Fibroblast of lung (primary cell): ENCODE data around the gene SMARCAL1. TPM values are rescaled to one million over a fixed set of nuclear protein-coding genes. Genes with fewer than 3 reads are reported as not detected.

Experiments used
- DNase-seq, 2 donors: peaks; one replicate each; pipeline versions ENCODE4 v3.0.0 to v3.0.0-alpha.2; 2010; ENCODE audit warnings: low read depth in 2 of 2
- H2AFZ ChIP-seq: 2 replicates; pipeline ENCODE4 v1.5.1; 2012; ENCODE audit warnings: low read length, control low read depth, inconsistent platforms
- H3K27ac ChIP-seq: 2 replicates; pipeline ENCODE4 v1.5.1; 2011; ENCODE audit warnings: low read length, control low read depth; ENCODE audit not compliant: insufficient read depth
- H3K27me3 ChIP-seq: 2 replicates; pipeline ENCODE4 v1.5.1; 2011; ENCODE audit warnings: mild to moderate bottlenecking, low read length; ENCODE audit not compliant: control insufficient read depth, insufficient read depth
- H3K36me3 ChIP-seq: 2 replicates; pipeline ENCODE4 v1.5.1; 2011; ENCODE audit warnings: low read length; ENCODE audit not compliant: control insufficient read depth, insufficient read depth
- H3K4me1 ChIP-seq: 2 replicates; pipeline ENCODE4 v1.5.1; 2011; ENCODE audit warnings: low read length; ENCODE audit not compliant: control insufficient read depth, insufficient read depth; ENCODE audit errors: extremely low read depth
- H3K4me2 ChIP-seq: 2 replicates; pipeline ENCODE4 v1.5.1; 2011; ENCODE audit warnings: low read length, control low read depth; ENCODE audit not compliant: insufficient read depth; ENCODE audit errors: extremely low read depth
- H3K4me3 ChIP-seq, 4 experiments: fragments of 200-600 bp in 1 of 4; sonication (generic) in 1 of 4; replicated peaks in 1 of 4; 2 replicates each; pipeline ENCODE4 v1.5.1; 2011 to 2016; ENCODE audit warnings: low read length in 4 of 4, low read depth in 3 of 4, mild to moderate bottlenecking in 3 of 4, control low read depth in 2 of 4, inconsistent platforms in 1 of 4, mixed read lengths in 1 of 4; ENCODE audit not compliant: insufficient read depth in 1 of 4; ENCODE audit errors: control extremely low read depth in 1 of 4
- H3K79me2 ChIP-seq: 2 replicates; pipeline ENCODE4 v1.5.1; 2012; ENCODE audit warnings: mild to moderate bottlenecking, low read length, inconsistent platforms; ENCODE audit not compliant: control insufficient read depth, insufficient read depth
- H3K9ac ChIP-seq: 2 replicates; pipeline ENCODE4 v1.5.1; 2011; ENCODE audit warnings: mild to moderate bottlenecking, low read length, control low read depth; ENCODE audit not compliant: insufficient read depth
- H3K9me3 ChIP-seq: 2 replicates; pipeline ENCODE4 v1.5.1; 2012; ENCODE audit warnings: low read depth, low read length; ENCODE audit not compliant: control insufficient read depth, insufficient read depth
- H4K20me1 ChIP-seq: 2 replicates; pipeline ENCODE4 v1.5.1; 2011; ENCODE audit warnings: low read length; ENCODE audit not compliant: control insufficient read depth, insufficient read depth; ENCODE audit errors: extremely low read depth
- EZH2 ChIP-seq: IDR thresholded peaks from 2 replicates; pipeline ENCODE4 v1.5.1; 2012; ENCODE audit warnings: low read length, control low read depth, mild to moderate bottlenecking; ENCODE audit errors: missing control alignments
- polyA plus RNA-seq, 2 donors: library from polyadenylated mRNA; depleted of rRNA in 1 of 2; stranded (reverse) in 1 of 2; unstranded in 1 of 2; fragments of >200 nt; gene quantifications; 2 replicates each; pipeline ENCODE4 v1.2.1, GENCODE V29; 2011 to 2012; ENCODE audit warnings: missing spikeins in 1 of 2
- total RNA-seq: library from RNA; depleted of rRNA; stranded (reverse); fragments of >200 nt; gene quantifications from 2 replicates; pipeline ENCODE4 v1.2.1, GENCODE V29; 2014
- TF ChIP-seq, protein P1 (sequence below), 2 donors: IDR thresholded peaks in 1 of 2; conservative IDR thresholded peaks in 1 of 2; 1 replicate in 1 of 2; 2 replicates in 1 of 2; pipeline ENCODE4 v1.5.1; 2011 to 2012; ENCODE audit warnings: low read length in 2 of 2, control low read depth in 1 of 2, inconsistent platforms in 1 of 2, low read depth in 1 of 2, mild to moderate bottlenecking in 1 of 2

Gene SMARCAL1
- total and polyA plus RNA-seq, 2 donors (not counting 1 experiment from before 2014, with no cell fraction given) = 21.5 to 25.1 TPM

DNA sequence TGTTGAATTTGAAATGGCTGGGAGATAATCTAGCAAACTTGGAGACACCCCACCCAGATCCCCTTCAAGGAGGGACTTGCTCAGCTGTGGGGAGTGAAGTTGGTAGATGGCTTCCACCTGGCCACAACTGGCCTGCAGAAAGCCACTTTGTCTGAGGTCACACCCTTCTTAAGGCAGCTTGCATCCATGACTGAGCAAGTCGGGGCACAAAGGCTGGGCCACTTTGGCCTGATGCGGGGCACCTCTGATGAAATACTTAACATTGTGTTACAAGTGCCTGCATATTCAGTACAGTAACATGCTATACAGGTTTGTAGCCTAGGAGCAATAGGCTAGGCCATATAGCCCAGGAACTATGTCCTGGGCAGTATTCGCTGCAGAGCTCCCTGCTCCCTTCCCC, 73.0 kb downstream of the SMARCAL1 start:
- Histone ChIP-seq H3K27me3 (no peaks in the 10 kb centered on the region), H3K36me3 (peaks cover 2% of the 10 kb centered on the region), H3K9ac (no peak overlapping the region), H2AFZ (no peak overlapping the region), H3K4me3 (no peak overlapping the region), H3K9me3 (no peaks in the 10 kb centered on the region), H4K20me1 (no peaks in the 10 kb centered on the region), H3K4me1 (peaks cover 2% of the 10 kb centered on the region), H3K79me2 (no peaks in the 10 kb centered on the region), H3K4me2 (no peak overlapping the region), H3K27ac (no peak overlapping the region)
- TF ChIP-seq, protein P1, sequence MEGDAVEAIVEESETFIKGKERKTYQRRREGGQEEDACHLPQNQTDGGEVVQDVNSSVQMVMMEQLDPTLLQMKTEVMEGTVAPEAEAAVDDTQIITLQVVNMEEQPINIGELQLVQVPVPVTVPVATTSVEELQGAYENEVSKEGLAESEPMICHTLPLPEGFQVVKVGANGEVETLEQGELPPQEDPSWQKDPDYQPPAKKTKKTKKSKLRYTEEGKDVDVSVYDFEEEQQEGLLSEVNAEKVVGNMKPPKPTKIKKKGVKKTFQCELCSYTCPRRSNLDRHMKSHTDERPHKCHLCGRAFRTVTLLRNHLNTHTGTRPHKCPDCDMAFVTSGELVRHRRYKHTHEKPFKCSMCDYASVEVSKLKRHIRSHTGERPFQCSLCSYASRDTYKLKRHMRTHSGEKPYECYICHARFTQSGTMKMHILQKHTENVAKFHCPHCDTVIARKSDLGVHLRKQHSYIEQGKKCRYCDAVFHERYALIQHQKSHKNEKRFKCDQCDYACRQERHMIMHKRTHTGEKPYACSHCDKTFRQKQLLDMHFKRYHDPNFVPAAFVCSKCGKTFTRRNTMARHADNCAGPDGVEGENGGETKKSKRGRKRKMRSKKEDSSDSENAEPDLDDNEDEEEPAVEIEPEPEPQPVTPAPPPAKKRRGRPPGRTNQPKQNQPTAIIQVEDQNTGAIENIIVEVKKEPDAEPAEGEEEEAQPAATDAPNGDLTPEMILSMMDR (conservative IDR thresholded peaks at IDR 0.05 in 1 of 2, IDR thresholded peaks at IDR 0.05 in 1 of 2; ENCODE audit: low read depth in 1 of 2, low read length in 2 of 2) = no peak
- no peak for TF ChIP-seq EZH2
- no peak for DNase-seq

DNA sequence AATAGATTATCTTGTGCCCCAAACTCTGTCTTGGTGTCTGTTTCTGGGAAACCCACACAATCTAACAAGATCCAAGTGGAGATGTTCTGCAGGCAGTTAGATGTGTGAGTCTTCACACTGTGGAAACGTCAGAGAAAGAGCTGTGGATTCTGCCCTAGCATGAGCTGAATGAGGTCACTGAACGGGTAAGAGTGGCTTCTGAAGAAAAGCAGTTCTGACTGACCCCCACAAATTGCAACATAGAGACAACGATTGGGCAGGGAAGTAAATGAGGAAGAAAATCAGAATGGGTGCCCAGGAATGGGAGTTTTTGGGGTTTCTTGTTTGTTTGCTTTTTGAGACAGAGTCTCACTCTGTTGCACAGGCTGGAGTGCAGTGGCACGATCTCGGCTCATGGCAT, 73.5 kb downstream of the SMARCAL1 start:
- no peaks in the 10 kb centered on the region for H3K79me2 ChIP-seq
- no peak overlapping the region for H2AFZ ChIP-seq
- no peaks in the 10 kb centered on the region for H3K36me3 ChIP-seq
- H3K4me3 ChIP-seq = no peak overlapping the region
- H4K20me1 ChIP-seq = no peaks in the 10 kb centered on the region
- H3K27ac ChIP-seq = no peak overlapping the region
- TF ChIP-seq EZH2 = no peak
- TF ChIP-seq, protein P1 (conservative IDR thresholded peaks at IDR 0.05 in 1 of 2, IDR thresholded peaks at IDR 0.05 in 1 of 2; ENCODE audit: low read depth in 1 of 2, low read length in 2 of 2) = no peak
- DNase-seq = no peak
- H3K4me2 ChIP-seq = no peak overlapping the region
- H3K9me3 ChIP-seq = no peaks in the 10 kb centered on the region
- no peak overlapping the region for H3K9ac ChIP-seq
- H3K4me1 ChIP-seq = peaks cover 2% of the 10 kb centered on the region
- H3K27me3 ChIP-seq = no peaks in the 10 kb centered on the region

DNA sequence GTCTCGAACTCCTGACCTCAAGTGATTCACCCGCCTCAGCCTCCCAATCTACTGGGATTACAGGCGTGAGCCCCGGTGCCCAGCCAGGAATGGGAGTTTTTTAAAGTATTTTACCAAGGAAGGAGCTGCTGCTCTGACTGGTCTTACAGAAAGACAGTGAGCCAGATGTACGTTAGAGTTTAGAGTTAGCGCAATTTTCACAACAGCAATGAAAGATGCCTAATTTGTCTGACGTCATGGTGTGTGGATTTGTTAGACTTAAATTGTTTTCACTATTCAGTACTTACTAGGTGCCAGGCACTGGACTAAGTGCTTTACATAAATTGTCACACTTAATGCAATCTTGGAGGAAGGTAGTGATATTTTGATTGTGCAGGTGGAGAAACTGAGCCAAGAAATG, 74.0 kb downstream of the SMARCAL1 start:
- Histone ChIP-seq H3K36me3 (no peaks in the 10 kb centered on the region), H3K9ac (no peak overlapping the region)
- TF ChIP-seq, protein P1 (conservative IDR thresholded peaks at IDR 0.05 in 1 of 2, IDR thresholded peaks at IDR 0.05 in 1 of 2; ENCODE audit: low read depth in 1 of 2, low read length in 2 of 2) = no peak
- no peak for TF ChIP-seq EZH2

More for the DNA sequence above, 74.0 kb downstream of the SMARCAL1 start:
- Histone ChIP-seq H4K20me1 (no peaks in the 10 kb centered on the region), H3K4me1 (peaks cover 2% of the 10 kb centered on the region), H3K4me3 (no peak overlapping the region), H2AFZ (no peak overlapping the region), H3K4me2 (no peak overlapping the region), H3K27ac (no peak overlapping the region), H3K9me3 (no peaks in the 10 kb centered on the region), H3K79me2 (no peaks in the 10 kb centered on the region), H3K27me3 (no peaks in the 10 kb centered on the region)
- DNase-seq = no peak
